Hematopoietic multipotent progenitor cell treated with erythropoietin and hydrocortisone succinate and interleukin-3 and kit ligand, for 8 days (in vitro differentiated cells): Measurements from ENCODE around the gene ICAM1.

Experiments
- DNase-seq: peaks from one replicate; pipeline ENCODE4 v3.0.0-alpha.2; 2015

Gene ICAM1

GRCh38 chr19:10328558-10329429, 57.9 kb downstream of the ICAM1 start:
- DNase-seq: no peak

DNA sequence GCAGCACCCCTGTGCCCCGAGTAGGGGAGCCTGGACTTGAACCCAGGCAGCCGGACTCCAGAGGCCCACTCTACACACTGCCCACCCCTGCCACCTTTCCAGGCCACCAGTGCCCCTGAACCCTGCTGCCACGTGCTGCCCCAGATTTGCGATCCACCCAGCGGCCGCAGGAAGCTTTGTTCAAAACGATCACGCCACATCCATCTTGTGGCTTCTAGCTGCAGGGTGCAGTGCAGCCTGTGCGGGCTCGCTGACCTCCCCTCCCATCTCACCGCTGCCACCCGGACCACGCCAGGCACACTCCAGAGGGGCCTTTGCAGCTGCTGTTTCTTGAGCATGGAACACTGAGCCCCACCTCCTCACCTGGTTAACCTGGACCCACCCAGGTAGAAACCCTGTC, 58.6 kb downstream of the ICAM1 start:
- DNase-seq: no peak

DNA sequence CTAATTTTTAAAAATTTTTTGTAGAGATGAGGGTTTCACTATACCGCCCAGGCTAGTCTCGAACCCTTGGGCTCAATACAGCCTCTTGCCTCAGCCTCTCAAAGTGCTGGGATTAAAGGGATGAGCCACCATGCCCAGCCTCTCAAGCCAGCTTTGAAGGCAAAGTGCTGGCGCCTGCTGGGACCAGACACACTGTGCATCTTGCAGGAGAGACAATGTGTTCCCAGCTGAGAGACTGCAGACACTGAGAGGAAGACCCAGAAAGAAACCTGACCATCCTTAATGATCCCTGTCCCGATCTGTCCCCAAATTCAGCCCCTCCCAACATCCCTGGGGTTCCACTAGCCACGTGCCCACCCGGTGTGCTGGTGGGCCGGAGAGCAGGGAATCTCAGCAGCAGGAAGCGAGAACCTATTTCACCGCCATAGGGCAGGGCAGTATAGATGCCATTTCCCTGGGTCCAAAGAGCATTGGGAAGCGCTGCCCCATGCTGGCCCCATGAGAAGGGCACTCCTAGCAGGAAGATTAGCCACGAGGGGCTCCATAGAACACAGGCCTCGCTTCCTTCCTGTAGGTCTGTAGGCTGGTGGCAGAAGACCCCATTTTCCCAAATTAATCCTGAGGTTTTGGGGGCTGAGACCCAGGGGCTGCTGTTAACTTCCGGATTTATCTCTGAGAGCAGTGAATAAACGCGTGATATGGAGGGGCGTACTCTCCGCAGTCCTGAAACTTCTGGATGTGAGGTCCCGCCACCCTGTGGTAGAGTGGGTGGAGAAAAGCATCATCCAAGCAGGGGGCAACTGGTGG, 61.4 kb downstream of the ICAM1 start:
- no peak for DNase-seq

GRCh38 chr19:10332965-10333757, 62.2 kb downstream of the ICAM1 start, which contains the start of gene RAVER1:
RAVER1 (minus strand) TSS chr19:10333529; CDS start chr19:10333507, 22 bp downstream.
- DNase-seq: peak; percentile 97

DNA sequence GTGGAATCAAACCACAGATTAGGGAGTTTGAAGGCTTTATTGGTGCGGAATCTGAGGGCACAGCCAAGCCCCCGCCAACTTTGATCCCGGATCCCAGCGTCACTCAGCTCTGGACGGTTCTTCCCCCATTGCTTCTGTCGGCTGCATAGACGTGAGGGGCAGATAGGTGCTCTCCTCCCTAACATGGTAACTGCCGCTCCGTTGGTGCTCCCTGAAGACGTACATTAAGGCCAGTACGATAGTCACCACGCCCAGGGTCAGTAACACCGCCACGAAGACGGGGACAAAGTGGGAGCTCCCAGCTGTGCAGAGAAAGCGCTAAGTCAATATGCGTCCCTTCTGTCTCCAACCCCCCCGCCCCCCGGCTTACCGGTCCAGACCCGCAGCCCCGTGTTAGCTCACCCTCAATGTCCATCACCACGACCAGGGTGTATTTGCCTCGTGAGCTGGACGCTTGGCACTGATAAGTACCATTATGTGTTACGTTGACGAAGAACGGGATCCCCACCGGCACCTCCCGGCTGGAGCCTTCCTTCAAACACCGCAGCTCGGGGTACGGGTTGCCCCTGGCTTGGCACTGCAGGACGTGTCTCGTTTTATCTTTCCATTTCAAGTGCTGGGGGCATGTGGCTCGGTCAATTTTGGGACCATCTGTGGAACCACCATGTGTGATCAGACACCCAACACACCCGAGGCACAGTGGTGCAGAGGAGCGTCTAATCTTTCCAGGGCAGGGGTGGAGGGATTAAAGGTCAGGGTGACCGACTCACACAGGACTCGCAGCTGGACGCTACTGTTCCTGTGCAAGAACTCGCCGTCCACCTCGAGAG, 63.1 kb downstream of the ICAM1 start:
- DNase-seq: no peak

GRCh38 chr19:10334588-10335351, 63.9 kb downstream of the ICAM1 start:
- DNase-seq: peak; percentile 49

DNA sequence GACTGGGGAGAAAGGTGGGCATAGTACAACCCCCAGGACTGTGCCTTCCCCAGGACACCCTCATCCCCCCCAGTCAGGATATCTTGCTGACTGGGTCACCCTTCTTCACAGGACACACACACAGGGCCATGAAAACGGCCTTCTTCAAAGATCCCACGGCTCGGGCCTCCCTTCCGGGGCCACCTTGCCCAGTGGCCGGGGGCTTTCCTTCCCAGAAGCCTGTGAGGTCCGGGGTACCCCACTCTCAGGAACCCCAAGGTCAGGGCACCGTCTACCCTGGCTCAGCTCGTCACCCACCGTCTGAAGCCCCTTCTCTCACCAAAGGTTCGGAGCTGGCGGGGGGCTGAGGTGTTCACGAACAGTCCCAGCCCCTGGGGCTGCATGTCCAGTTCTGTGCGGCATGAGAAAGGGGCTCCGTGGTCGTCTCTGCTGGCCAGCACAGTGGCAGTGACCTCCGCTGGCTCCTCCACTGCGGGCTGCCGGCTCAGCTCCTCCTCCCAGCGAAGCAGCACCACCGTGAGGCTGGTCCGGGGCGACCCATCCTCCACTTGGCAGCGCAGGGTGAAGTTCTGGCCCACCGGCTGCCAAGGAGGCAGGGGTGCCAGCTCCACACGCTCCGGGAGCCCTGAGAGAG, 64.5 kb downstream of the ICAM1 start:
- no peak for DNase-seq
